GM12878 (cell line): Measurements from ENCODE around the gene DACT3. TPM values are rescaled to one million over a fixed set of nuclear protein-coding genes. Genes with fewer than 3 reads are reported as not detected.

Experiments
- E4F1 ChIP-seq: fragments of 450-650 bp; IDR thresholded peaks from 2 replicates; pipeline ENCODE4 v1.6.1; 2018; ENCODE audit warnings: borderline replicate concordance, mild to moderate bottlenecking; ENCODE audit not compliant: partially characterized antibody
- EED ChIP-seq: sonication (generic); IDR thresholded peaks from 2 replicates; pipeline ENCODE4 v1.6.1; 2016; ENCODE audit warnings: antibody characterized with exemption, low read depth
- EZH2 ChIP-seq: IDR thresholded peaks from 2 replicates; pipeline ENCODE4 v1.6.1; 2012; ENCODE audit warnings: low read depth, mild to moderate bottlenecking, control low read depth, inconsistent platforms, low read length, borderline replicate concordance; ENCODE audit not compliant: control insufficient read depth
- HDAC6 ChIP-seq: fragments of 200-600 bp; sonication (generic); IDR thresholded peaks from one replicate; pipeline ENCODE4 v1.8.0; 2017; ENCODE audit warnings: antibody characterized with exemption; ENCODE audit not compliant: unreplicated experiment
- HDGF ChIP-seq: fragments of 450-650 bp; IDR thresholded peaks from 2 replicates; pipeline ENCODE4 v1.6.1; 2016; ENCODE audit warnings: antibody characterized with exemption
- IKZF1 ChIP-seq: fragments of 450-650 bp; conservative IDR thresholded peaks from 2 replicates; pipeline ENCODE4 v1.6.1; 2017; ENCODE audit warnings: antibody characterized with exemption, mild to moderate bottlenecking
- KLF5 ChIP-seq: fragments of 450-650 bp; IDR thresholded peaks from 2 replicates; pipeline ENCODE4 v1.6.1; 2014; ENCODE audit warnings: mild to moderate bottlenecking; ENCODE audit not compliant: partially characterized antibody
- MLLT1 ChIP-seq: fragments of 450-650 bp; IDR thresholded peaks from 2 replicates; pipeline ENCODE4 v1.6.1; 2016; ENCODE audit warnings: mild to moderate bottlenecking
- PAX8 ChIP-seq: fragments of 450-650 bp; IDR thresholded peaks from 2 replicates; pipeline ENCODE4 v1.6.1; 2017; ENCODE audit warnings: mild to moderate bottlenecking, moderate library complexity
- PBX3 ChIP-seq: IDR thresholded peaks from 2 replicates; pipeline ENCODE4 v1.6.1; 2011; ENCODE audit warnings: mild to moderate bottlenecking, low read depth, low read length, moderate library complexity; ENCODE audit not compliant: insufficient replicate concordance
- RAD21 ChIP-seq: IDR thresholded peaks from 2 replicates; pipeline ENCODE4 v1.6.1; 2011; ENCODE audit warnings: mild to moderate bottlenecking, low read depth, low read length, moderate library complexity; ENCODE audit not compliant: insufficient read depth
- RUNX3 ChIP-seq: IDR thresholded peaks from 2 replicates; pipeline ENCODE4 v1.6.1; 2012; ENCODE audit warnings: low read length, inconsistent platforms
- SPI1 ChIP-seq: IDR thresholded peaks from 2 replicates; pipeline ENCODE4 v1.6.1; 2011; ENCODE audit warnings: low read depth, mild to moderate bottlenecking, low read length, moderate library complexity, borderline replicate concordance; ENCODE audit not compliant: insufficient read depth
- SREBF1 ChIP-seq: IDR thresholded peaks from 2 replicates; pipeline ENCODE4 v1.6.1; 2012; ENCODE audit warnings: mild to moderate bottlenecking, low read length
- YY1 ChIP-seq: IDR thresholded peaks from 2 replicates; pipeline ENCODE4 v1.6.1; 2011; ENCODE audit warnings: low read depth, mild to moderate bottlenecking, low read length
- ZNF622 ChIP-seq: fragments of 450-650 bp; IDR thresholded peaks from 2 replicates; pipeline ENCODE4 v1.6.1; 2017; ENCODE audit warnings: mild to moderate bottlenecking, inconsistent platforms
- polyA plus RNA-seq, 11 experiments: library from polyadenylated mRNA; depleted of rRNA in 4 of 11; unstranded in 6 of 11; stranded (reverse) in 5 of 11; fragments of >200 nt; fragmentation: Nextera tagmentation in 4 of 11; fragmentation: Illumina TruSeq in 1 of 11; extraction: Ambion mirVana in 4 of 11; extraction: Trizol in 1 of 11; gene quantifications; 1 replicate in 1 of 11; 2 replicates in 10 of 11; pipeline versions ENCODE4 v1.2.1 to v1.2.3, GENCODE V29; 2011 to 2016; ENCODE audit warnings: inconsistent platforms in 2 of 11, missing spikeins in 2 of 11, low read depth in 1 of 11
- total RNA-seq, 4 experiments: library from RNA; depleted of rRNA in 3 of 4; stranded (reverse); fragments of >200 nt in 3 of 4; fragmentation: Illumina TruSeq in 1 of 4; extraction: Trizol in 1 of 4; gene quantifications; 2 replicates each; pipeline versions ENCODE4 v1.2.1 to v1.2.3, GENCODE V29; 2013 to 2021

The DACT3 gene
- total and polyA plus RNA-seq, 10 of the 15 experiments (the other 5 are each of a cell fraction or from before 2014, with no cell fraction given) = 0.05 to 2.5 (median 0.35) TPM; not detected in 1

GRCh38 chr19:46624958-46625661, 35.9 kb downstream of the DACT3 start, which contains the start of gene PTGIR (continued):
- TF ChIP-seq MLLT1 = peak; percentile 19; the same call in 1 of the 2 replicates
- peak; percentile 96 for TF ChIP-seq HDGF
- TF ChIP-seq SPI1 = no peak
- no peak for TF ChIP-seq EZH2
- TF ChIP-seq KLF5 = no peak
- no peak for TF ChIP-seq HDAC6
- TF ChIP-seq YY1 = 0 out of 2 replicates have a peak, but pooled peaks have one; percentile 16
- TF ChIP-seq RUNX3 = 0 out of 2 replicates have a peak, but pooled peaks have one; percentile 21
- no peak for TF ChIP-seq SREBF1
- TF ChIP-seq E4F1 = no peak
- no peak for TF ChIP-seq ZNF622
- no peak for TF ChIP-seq PBX3
- TF ChIP-seq PAX8 = no peak
- TF ChIP-seq EED = peak; percentile 77
- TF ChIP-seq RAD21 = no peak
- peak; percentile 73 for TF ChIP-seq IKZF1
- TF ChIP-seq, all 136 proteins: peak for 15
